Transverse colon (tissue), 4 donors: ENCODE measurements around the gene IFT122. TPM values are rescaled to one million over a fixed set of nuclear protein-coding genes. Genes with fewer than 3 reads are reported as not detected.

Source experiments
- DNase-seq: peaks from one replicate; pipeline ENCODE4 v3.0.0-alpha.2; 2019
- H3K27ac ChIP-seq, 4 donors: fragments of 200-600 bp; sonication (generic); 2 replicates each; pipeline ENCODE4 v1.5.1; 2016 to 2018; ENCODE audit warnings: inconsistent platforms in 4 of 4
- H3K27me3 ChIP-seq: fragments of 200-600 bp; sonication (generic); 2 replicates; pipeline ENCODE4 v1.5.1; 2017; ENCODE audit warnings: inconsistent platforms
- H3K36me3 ChIP-seq, 4 donors: fragments of 200-600 bp; sonication (generic); 2 replicates each; pipeline ENCODE4 v1.5.1; 2017 to 2019; ENCODE audit warnings: inconsistent platforms in 4 of 4
- H3K4me1 ChIP-seq, 4 donors: fragments of 200-600 bp; sonication (generic); 2 replicates each; pipeline ENCODE4 v1.5.1; 2017 to 2020; ENCODE audit warnings: inconsistent platforms in 4 of 4
- H3K4me3 ChIP-seq, 4 donors: fragments of 200-600 bp; sonication (generic); 1 replicate in 1 of 4; 2 replicates in 3 of 4; pipeline versions ENCODE4 v1.5.1 to v1.6.1; 2017 to 2019; ENCODE audit warnings: inconsistent platforms in 4 of 4
- H3K9me3 ChIP-seq, 2 donors: fragments of 200-600 bp; sonication (generic); 2 replicates each; pipeline ENCODE4 v1.5.1; 2017 to 2019; ENCODE audit warnings: inconsistent platforms in 2 of 2
- EP300 ChIP-seq: sonication (generic); formaldehyde crosslinking; IDR thresholded peaks from one replicate; pipeline ENCODE4 v1.6.1; 2017; ENCODE audit warnings: antibody characterized with exemption, low read depth
- POLR2A ChIP-seq: fragments of 450-650 bp; IDR thresholded peaks from one replicate; pipeline ENCODE4 v1.6.1; 2016; ENCODE audit warnings: antibody characterized with exemption, mild to moderate bottlenecking, moderate library complexity
- POLR2AphosphoS5 ChIP-seq, 3 donors: sonication (generic); formaldehyde crosslinking; IDR thresholded peaks; one replicate each; pipeline ENCODE4 v1.6.1; 2016; ENCODE audit warnings: antibody characterized with exemption in 3 of 3
- WGBS, 2 donors: methylation state at CpG; one replicate each; pipeline ENCODE4 v1.1.5; 2018; ENCODE audit warnings: low coverage in 1 of 2; 5-methylcytosine and 5-hydroxymethylcytosine counted together
- in situ Hi-C, 4 donors: fragments of 200-750 bp; cut with MboI; loops; one replicate each; pipeline versions ENCODE4 v1.15.0 to v1.15.1; 2017; ENCODE audit warnings: low sequenced_read_pairs in 3 of 4, low pct_ligation_motif_present in 1 of 4, low pct_unique_long_range_greater_than_20kb in 1 of 4
- intact Hi-C: fragments of 100-400 bp; cut with DNase I; formaldehyde crosslinking; loops from one replicate; pipeline ENCODE4 v1.15.1; 2023; ENCODE audit warnings: low total_unique reads
- total RNA-seq, 4 donors: library from RNA; depleted of rRNA; stranded (reverse); fragments of >200 nt; gene quantifications; one replicate each; pipeline ENCODE4 v1.1.0, GENCODE V29; 2016
- TF ChIP-seq, protein P1 (sequence below), 5 experiments: fragments of 200-600 bp in 3 of 5; fragments of 450-650 bp in 2 of 5; sonication (generic) in 3 of 5; IDR thresholded peaks; 1 replicate in 2 of 5; 2 replicates in 3 of 5; pipeline ENCODE4 v1.5.1; 2016 to 2017; ENCODE audit warnings: antibody characterized with exemption in 5 of 5, inconsistent platforms in 3 of 5, mild to moderate bottlenecking in 2 of 5, moderate library complexity in 1 of 5

The IFT122 gene
- total RNA-seq, 4 donors from 2014 or later: 15.0 to 77.6 (median 16.7) TPM

- Histone ChIP-seq H3K36me3 (no peaks in the 10 kb centered on the region), H3K9me3 (no peaks in the 10 kb centered on the region), H3K4me1 (peaks cover 0 to 11% (median 10%) of the 10 kb centered on the region in 4 donors), H3K4me3 (no peak overlapping the region), H3K27me3 (no peaks in the 10 kb centered on the region), H3K27ac (no peak overlapping the region)
- 96% methylated on average over 4 of the region's 4 CpGs; no CpG with 5 or more reads in 1 of the 2 donors for WGBS, 2 donors
- in situ Hi-C loops: no loop called here
- intact Hi-C loops: no loop called here
- no peak for DNase-seq
- no peak for TF ChIP-seq POLR2A
- TF ChIP-seq EP300: no peak
- TF ChIP-seq, protein P1, sequence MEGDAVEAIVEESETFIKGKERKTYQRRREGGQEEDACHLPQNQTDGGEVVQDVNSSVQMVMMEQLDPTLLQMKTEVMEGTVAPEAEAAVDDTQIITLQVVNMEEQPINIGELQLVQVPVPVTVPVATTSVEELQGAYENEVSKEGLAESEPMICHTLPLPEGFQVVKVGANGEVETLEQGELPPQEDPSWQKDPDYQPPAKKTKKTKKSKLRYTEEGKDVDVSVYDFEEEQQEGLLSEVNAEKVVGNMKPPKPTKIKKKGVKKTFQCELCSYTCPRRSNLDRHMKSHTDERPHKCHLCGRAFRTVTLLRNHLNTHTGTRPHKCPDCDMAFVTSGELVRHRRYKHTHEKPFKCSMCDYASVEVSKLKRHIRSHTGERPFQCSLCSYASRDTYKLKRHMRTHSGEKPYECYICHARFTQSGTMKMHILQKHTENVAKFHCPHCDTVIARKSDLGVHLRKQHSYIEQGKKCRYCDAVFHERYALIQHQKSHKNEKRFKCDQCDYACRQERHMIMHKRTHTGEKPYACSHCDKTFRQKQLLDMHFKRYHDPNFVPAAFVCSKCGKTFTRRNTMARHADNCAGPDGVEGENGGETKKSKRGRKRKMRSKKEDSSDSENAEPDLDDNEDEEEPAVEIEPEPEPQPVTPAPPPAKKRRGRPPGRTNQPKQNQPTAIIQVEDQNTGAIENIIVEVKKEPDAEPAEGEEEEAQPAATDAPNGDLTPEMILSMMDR (IDR thresholded peaks at IDR 0.05): no peak
- TF ChIP-seq POLR2AphosphoS5 (IDR thresholded peaks at IDR 0.05): no peak
Observed at GRCh38 chr3:129402616-129403015, 37.4 kb upstream of the IFT122 start.

GRCh38 chr3:129403450-129403849 lies 36.6 kb upstream of the IFT122 start:
- 82% methylated on average over 4 of the region's 7 CpGs; no CpG with 5 or more reads in 1 of the 2 donors for WGBS, 2 donors
- Histone ChIP-seq H3K4me3 (no peak overlapping the region), H3K36me3 (no peaks in the 10 kb centered on the region), H3K27ac (no peak overlapping the region), H3K27me3 (no peaks in the 10 kb centered on the region), H3K4me1 (peaks cover 0 to 5% (median 3%) of the 10 kb centered on the region in 4 donors), H3K9me3 (no peaks in the 10 kb centered on the region)
- intact Hi-C loops: no loop called here
- DNase-seq: no peak
- no peak for TF ChIP-seq EP300
- no peak for TF ChIP-seq POLR2A
- TF ChIP-seq POLR2AphosphoS5 (IDR thresholded peaks at IDR 0.05): no peak
- TF ChIP-seq, protein P1 (IDR thresholded peaks at IDR 0.05): no peak
- in situ Hi-C loops: no loop called here

DNA sequence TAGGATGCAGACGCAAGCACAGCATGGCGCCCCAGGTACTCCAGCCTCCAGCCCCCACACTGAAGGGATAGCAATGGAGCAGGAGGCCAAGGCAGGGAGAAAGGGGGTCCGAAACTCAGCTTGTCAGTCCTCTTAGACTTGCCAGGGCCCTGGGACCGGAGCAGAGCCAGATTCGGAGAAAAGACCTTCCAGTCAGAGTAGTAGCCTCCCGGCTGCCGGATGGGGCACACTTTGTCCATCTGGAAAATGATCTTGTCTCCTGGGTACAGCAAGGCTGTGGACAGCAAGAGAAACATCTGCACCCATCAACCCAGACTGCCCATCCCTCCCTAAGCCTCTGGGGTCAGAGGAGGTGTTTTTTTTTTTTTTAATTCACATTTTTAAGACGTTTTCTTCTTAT lies 35.9 kb upstream of the IFT122 start:
- Histone ChIP-seq H3K4me3 (no peak overlapping the region), H3K27me3 (no peaks in the 10 kb centered on the region), H3K4me1 (no peaks in the 10 kb centered on the region), H3K27ac (no peak overlapping the region), H3K9me3 (no peaks in the 10 kb centered on the region), H3K36me3 (no peaks in the 10 kb centered on the region)
- DNase-seq: no peak
- WGBS, 2 donors: 14 to 79% methylated on average over 1 to 8 of the region's 8 CpGs
- TF ChIP-seq POLR2A (no peak), EP300 (no peak), POLR2AphosphoS5 (IDR thresholded peaks at IDR 0.05) (no peak)
- TF ChIP-seq, protein P1 (IDR thresholded peaks at IDR 0.05): no peak
- intact Hi-C loops: no loop called here
- in situ Hi-C loops: no loop called here

DNA sequence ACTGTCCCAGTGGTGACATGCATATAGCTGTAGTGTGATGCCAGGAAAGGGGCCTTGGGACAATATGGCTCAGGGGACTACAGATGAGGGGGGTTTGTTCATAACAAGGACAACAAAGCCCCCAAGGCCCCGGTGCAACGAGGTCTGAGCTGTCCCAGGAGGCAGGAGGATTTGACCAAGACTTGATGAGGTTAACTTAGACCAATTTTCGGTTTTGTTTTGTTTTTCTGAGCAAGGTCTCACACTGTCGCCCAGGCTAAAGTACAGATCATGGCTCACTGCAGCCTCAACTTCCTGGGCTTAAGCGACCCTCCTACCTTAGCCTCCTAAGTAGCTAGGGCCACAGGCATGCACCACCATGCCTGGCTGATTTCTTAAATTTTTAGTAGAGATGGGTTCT lies 35.4 kb upstream of the IFT122 start:
- no peaks in the 10 kb centered on the region for H3K4me1 ChIP-seq
- H3K27ac ChIP-seq: no peak overlapping the region
- intact Hi-C loops (no loop called here), in situ Hi-C loops (no loop called here)
- H3K27me3 ChIP-seq: no peaks in the 10 kb centered on the region
- TF ChIP-seq POLR2A: no peak
- TF ChIP-seq POLR2AphosphoS5 (IDR thresholded peaks at IDR 0.05): no peak
- no peak for TF ChIP-seq EP300
- WGBS, 2 donors: 82 to 100% methylated on average over 1 to 5 of the region's 5 CpGs
- DNase-seq: no peak
- H3K36me3 ChIP-seq: no peaks in the 10 kb centered on the region
- no peaks in the 10 kb centered on the region for H3K9me3 ChIP-seq
- no peak overlapping the region for H3K4me3 ChIP-seq

DNA sequence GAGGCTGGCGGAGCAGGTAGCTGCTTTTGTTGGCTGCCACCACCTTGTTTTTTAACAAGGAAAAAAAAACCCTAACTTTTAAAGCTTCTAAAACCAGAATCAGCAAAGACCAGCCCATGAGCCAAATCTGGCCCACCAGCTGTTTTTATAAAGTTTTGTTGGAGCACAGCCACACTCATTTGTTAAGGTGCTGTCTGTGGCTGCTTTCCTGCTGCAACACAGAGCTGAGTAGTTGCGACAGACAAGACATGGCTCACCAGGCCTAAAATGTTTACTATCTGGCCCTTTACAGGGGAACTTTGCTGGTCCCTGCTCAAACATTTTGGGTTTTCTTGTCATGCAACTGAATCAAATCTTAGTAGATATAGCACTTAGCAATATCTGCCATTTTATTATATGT lies 30.5 kb upstream of the IFT122 start:
- no peak for DNase-seq
- in situ Hi-C loops (no loop called here), intact Hi-C loops (no loop called here)
- no peak overlapping the region for H3K27ac ChIP-seq
- H3K36me3 ChIP-seq: no peaks in the 10 kb centered on the region
- peaks cover 0 to 7% (median 2%) of the 10 kb centered on the region in 4 donors for H3K4me1 ChIP-seq
- H3K9me3 ChIP-seq: no peaks in the 10 kb centered on the region
- no peaks in the 10 kb centered on the region for H3K27me3 ChIP-seq
- no peak overlapping the region for H3K4me3 ChIP-seq
- WGBS, 2 donors: 75 to 84% methylated on average over 2 of the region's 2 CpGs
- TF ChIP-seq EP300 (no peak), POLR2A (no peak), POLR2AphosphoS5 (IDR thresholded peaks at IDR 0.05) (no peak)
- TF ChIP-seq, protein P1 (IDR thresholded peaks at IDR 0.05): no peak
